Progenitor cell of endocrine pancreas (in vitro differentiated cells): ENCODE data around the gene TMEM98. TPM values are rescaled to one million over a fixed set of nuclear protein-coding genes. Genes with fewer than 3 reads are reported as not detected.
A peak's percentile ranks its signal among the peaks of the same experiment; 100 is the strongest.

Source experiments
- DNase-seq: peaks from one replicate; pipeline ENCODE4 v3.0.0; 2021; ENCODE audit warnings: low spot score; ENCODE audit not compliant: unreplicated experiment
- H3K27ac Mint-ChIP-seq: 2 replicates; pipeline ENCODE4 v1.8.0; 2021; ENCODE audit warnings: mild to moderate bottlenecking, moderate library complexity, mixed read lengths
- H3K27me3 Mint-ChIP-seq: 2 replicates; pipeline ENCODE4 v1.8.0; 2021; ENCODE audit warnings: mixed read lengths
- H3K36me3 Mint-ChIP-seq: 2 replicates; pipeline ENCODE4 v1.8.0; 2022; ENCODE audit warnings: mixed read lengths; ENCODE audit not compliant: insufficient read depth
- H3K4me1 Mint-ChIP-seq: 2 replicates; pipeline ENCODE4 v1.8.0; 2021; ENCODE audit warnings: low read depth, mixed read lengths
- H3K4me3 Mint-ChIP-seq: 2 replicates; pipeline ENCODE4 v1.8.0; 2021; ENCODE audit warnings: low read depth, mild to moderate bottlenecking, moderate library complexity, mixed read lengths
- H3K9me3 Mint-ChIP-seq: 2 replicates; pipeline ENCODE4 v1.8.0; 2021; ENCODE audit warnings: low read depth, mixed read lengths
- total RNA-seq: library from RNA; stranded (reverse); gene quantifications from 2 replicates; pipeline ENCODE4 v1.2.1, GENCODE V29; 2021
- TF ChIP-seq, protein P1 (sequence below): fragments of 200-600 bp; sonication (generic); IDR thresholded peaks from one replicate; pipeline ENCODE4 v1.5.0; 2021; ENCODE audit warnings: antibody characterized with exemption, mild to moderate bottlenecking; ENCODE audit not compliant: unreplicated experiment

TMEM98 gene
- total RNA-seq, 1 donor from 2014 or later: 181 TPM

DNA sequence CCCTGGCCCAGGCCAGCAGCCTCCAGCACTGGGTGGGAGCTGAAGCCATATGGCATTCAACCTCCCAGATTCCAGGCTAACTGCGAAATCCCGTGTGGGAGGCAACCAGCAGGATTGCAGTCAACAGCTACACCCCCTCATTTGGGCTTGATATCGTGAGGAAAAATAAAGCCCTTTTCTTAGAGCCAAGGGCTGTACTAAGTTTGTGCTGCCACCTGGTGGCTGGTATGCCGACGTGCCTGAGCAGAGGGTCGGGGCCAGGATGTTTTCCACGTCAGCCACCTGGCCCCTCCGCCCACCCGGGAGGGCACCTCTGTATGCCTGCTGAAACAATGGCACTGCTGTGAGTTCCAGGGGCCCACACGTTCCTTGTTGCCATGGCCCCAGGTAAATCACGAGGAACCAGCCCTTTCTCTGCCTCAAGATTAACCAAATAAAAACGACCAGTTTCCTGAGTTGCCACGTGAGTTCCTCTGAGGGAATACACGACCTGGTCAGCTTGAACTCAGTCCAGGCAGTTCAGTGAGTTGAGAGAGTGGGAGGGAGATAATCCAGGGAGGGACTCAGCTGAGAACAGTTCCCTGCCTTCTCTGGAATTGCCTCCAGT is 9.0 kb downstream of the TMEM98 start:
- TF ChIP-seq, protein P1, sequence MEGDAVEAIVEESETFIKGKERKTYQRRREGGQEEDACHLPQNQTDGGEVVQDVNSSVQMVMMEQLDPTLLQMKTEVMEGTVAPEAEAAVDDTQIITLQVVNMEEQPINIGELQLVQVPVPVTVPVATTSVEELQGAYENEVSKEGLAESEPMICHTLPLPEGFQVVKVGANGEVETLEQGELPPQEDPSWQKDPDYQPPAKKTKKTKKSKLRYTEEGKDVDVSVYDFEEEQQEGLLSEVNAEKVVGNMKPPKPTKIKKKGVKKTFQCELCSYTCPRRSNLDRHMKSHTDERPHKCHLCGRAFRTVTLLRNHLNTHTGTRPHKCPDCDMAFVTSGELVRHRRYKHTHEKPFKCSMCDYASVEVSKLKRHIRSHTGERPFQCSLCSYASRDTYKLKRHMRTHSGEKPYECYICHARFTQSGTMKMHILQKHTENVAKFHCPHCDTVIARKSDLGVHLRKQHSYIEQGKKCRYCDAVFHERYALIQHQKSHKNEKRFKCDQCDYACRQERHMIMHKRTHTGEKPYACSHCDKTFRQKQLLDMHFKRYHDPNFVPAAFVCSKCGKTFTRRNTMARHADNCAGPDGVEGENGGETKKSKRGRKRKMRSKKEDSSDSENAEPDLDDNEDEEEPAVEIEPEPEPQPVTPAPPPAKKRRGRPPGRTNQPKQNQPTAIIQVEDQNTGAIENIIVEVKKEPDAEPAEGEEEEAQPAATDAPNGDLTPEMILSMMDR: peak; percentile 97
- H3K4me3 Mint-ChIP-seq: no peak overlapping the region
- no peaks in the 10 kb centered on the region for H3K27me3 Mint-ChIP-seq
- DNase-seq: peak; percentile 81
- H3K36me3 Mint-ChIP-seq: peaks cover 51% of the 10 kb centered on the region
- H3K9me3 Mint-ChIP-seq: no peaks in the 10 kb centered on the region
- H3K27ac Mint-ChIP-seq: peak overlapping the region; percentile 98
- H3K4me1 Mint-ChIP-seq: peaks cover 23% of the 10 kb centered on the region

DNA sequence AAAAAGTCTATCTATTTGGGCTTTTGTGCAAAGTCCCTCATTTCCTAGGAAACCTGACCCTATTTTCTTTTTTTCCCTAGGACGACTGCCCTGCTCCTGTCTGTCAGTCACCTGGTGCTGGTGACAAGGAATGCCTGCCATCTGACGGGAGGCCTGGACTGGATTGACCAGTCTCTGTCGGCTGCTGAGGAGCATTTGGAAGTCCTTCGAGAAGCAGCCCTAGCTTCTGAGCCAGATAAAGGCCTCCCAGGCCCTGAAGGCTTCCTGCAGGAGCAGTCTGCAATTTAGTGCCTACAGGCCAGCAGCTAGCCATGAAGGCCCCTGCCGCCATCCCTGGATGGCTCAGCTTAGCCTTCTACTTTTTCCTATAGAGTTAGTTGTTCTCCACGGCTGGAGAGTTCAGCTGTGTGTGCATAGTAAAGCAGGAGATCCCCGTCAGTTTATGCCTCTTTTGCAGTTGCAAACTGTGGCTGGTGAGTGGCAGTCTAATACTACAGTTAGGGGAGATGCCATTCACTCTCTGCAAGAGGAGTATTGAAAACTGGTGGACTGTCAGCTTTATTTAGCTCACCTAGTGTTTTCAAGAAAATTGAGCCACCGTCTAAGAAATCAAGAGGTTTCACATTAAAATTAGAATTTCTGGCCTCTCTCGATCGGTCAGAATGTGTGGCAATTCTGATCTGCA is 12.9 kb downstream of the TMEM98 start:
- Mint-ChIP-seq H3K4me3 (no peak overlapping the region), H3K36me3 (peaks cover 46% of the 10 kb centered on the region), H3K4me1 (peaks cover 31% of the 10 kb centered on the region), H3K27ac (no peak overlapping the region), H3K9me3 (no peaks in the 10 kb centered on the region), H3K27me3 (no peaks in the 10 kb centered on the region)
- TF ChIP-seq, protein P1: no peak
- DNase-seq: no peak

DNA sequence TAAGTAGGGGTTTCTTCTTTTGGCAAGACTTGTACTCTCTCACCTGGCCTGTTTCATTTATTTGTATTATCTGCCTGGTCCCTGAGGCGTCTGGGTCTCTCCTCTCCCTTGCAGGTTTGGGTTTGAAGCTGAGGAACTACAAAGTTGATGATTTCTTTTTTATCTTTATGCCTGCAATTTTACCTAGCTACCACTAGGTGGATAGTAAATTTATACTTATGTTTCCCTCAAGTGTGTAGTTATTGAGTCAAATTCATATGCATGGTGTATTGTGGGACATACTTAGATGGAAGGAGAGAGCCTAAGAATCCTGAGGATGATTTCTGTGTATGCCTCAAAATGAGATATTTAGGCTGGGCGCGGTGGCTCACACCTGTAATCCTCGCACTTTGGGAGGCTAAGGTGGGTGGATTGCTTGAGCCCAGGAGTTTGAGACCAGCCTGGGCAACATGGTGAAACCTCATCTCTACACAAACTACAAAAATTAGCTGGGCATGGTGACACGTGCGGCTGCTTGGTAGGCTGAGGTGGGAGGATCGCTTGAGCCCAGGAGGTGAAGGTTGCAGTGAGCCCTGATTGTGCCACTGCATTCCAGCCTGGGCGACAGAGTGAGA is 13.6 kb downstream of the TMEM98 start:
- no peak overlapping the region for H3K4me3 Mint-ChIP-seq
- H3K9me3 Mint-ChIP-seq: no peaks in the 10 kb centered on the region
- peaks cover 29% of the 10 kb centered on the region for H3K4me1 Mint-ChIP-seq
- H3K27me3 Mint-ChIP-seq: no peaks in the 10 kb centered on the region
- no peak for DNase-seq
- TF ChIP-seq, protein P1: peak; percentile 53
- H3K27ac Mint-ChIP-seq: no peak overlapping the region
- peaks cover 42% of the 10 kb centered on the region for H3K36me3 Mint-ChIP-seq

DNA sequence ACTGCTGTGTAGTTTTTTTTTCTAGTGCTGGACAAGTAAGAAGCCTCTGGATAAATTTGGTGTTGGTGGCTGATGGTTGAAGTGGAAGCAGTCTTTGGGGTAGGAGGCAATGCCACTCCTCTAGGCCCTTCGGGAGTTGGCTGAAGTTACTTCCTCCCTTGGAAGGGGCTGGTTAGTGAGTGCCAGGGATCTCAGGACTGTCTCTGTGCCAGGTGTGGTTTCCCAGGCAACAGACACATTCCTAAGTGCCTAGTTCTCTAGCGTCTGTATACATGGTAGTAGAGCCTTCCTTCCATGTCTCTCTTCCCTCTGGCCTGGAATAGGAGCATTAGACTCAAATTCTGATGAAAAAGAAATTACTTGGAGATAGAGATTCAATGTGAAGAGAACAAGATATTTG is 15.3 kb downstream of the TMEM98 start:
- peaks cover 34% of the 10 kb centered on the region for H3K36me3 Mint-ChIP-seq
- no peaks in the 10 kb centered on the region for H3K27me3 Mint-ChIP-seq
- DNase-seq: no peak
- no peaks in the 10 kb centered on the region for H3K9me3 Mint-ChIP-seq
- H3K27ac Mint-ChIP-seq: peak overlapping the region; percentile 29
- H3K4me3 Mint-ChIP-seq: no peak overlapping the region
- H3K4me1 Mint-ChIP-seq: peaks cover 20% of the 10 kb centered on the region
- TF ChIP-seq, protein P1: no peak

DNA sequence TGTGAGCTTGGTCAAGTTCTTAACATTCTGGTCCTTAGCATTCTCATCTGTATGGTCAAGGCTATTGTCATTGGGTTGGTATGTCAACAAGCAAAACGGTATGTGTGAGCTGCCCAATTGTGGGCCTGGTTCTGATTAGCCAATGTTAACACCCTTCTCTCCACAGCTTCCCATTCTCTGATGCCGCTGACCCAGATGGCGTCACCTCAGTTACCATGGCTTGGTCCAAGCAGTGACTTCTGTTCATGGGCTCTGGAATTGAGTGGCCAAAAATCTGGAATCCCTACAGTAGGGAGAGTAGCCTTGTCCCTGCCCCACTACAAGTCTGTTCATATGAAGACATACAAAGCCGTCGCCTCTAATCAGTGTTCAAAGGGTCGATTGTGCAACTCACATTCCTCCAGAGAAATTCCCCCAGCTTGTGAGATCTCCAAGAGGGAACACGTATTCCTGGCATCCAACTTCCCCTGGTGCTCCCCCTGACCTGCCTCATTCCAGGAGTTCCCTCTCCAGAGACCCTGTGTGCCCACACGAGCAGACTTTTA is 15.8 kb downstream of the TMEM98 start:
- Mint-ChIP-seq H3K27ac (peak overlapping the region; percentile 10), H3K27me3 (no peaks in the 10 kb centered on the region), H3K9me3 (no peaks in the 10 kb centered on the region), H3K36me3 (peaks cover 30% of the 10 kb centered on the region), H3K4me3 (no peak overlapping the region), H3K4me1 (peaks cover 19% of the 10 kb centered on the region)
- no peak for DNase-seq
- TF ChIP-seq, protein P1: no peak
